Measurements from ENCODE around the gene EXOSC9.

EXOSC9 gene

GRCh38 chr4:121789455-121789854 is 11.7 kb upstream of the EXOSC9 start:
- DNase-seq, result no peak

- no peak for DNase-seq
Measured at GRCh38 chr4:121789960-121790829, 10.9 kb upstream of the EXOSC9 start.

- no peak for DNase-seq
Measured at GRCh38 chr4:121790976-121791375, 10.1 kb upstream of the EXOSC9 start.

GRCh38 chr4:121791481-121791880 is 9.6 kb upstream of the EXOSC9 start:
- DNase-seq, result no peak

- no peak for DNase-seq
Measured at GRCh38 chr4:121792966-121793365, 8.2 kb upstream of the EXOSC9 start.

- DNase-seq, result no peak
Measured at GRCh38 chr4:121794505-121795188, 6.5 kb upstream of the EXOSC9 start.

- DNase-seq, result no peak
Measured at GRCh38 chr4:121796283-121796682, 4.8 kb upstream of the EXOSC9 start.

GRCh38 chr4:121799208-121799823 is 1.8 kb upstream of the EXOSC9 start:
- DNase-seq, result no peak

- no peak for DNase-seq
Measured at GRCh38 chr4:121799867-121800501, 1.1 kb upstream of the EXOSC9 start.

- no peak for DNase-seq
Measured at GRCh38 chr4:121800638-121800960, 524 bp upstream of the EXOSC9 start.

GRCh38 chr4:121801715-121802075 is 572 bp downstream of the EXOSC9 start:
- no peak for DNase-seq

- no peak for DNase-seq
Measured at GRCh38 chr4:121806411-121806810, 5.3 kb downstream of the EXOSC9 start.

- DNase-seq, result no peak
Measured at GRCh38 chr4:121811122-121811521, 10.0 kb downstream of the EXOSC9 start.

- no peak for DNase-seq
Measured at GRCh38 chr4:121814756-121815155, 13.6 kb downstream of the EXOSC9 start.

GRCh38 chr4:121817006-121817405 is 15.9 kb downstream of the EXOSC9 start:
- DNase-seq, result no peak

GRCh38 chr4:121817701-121818100 is 16.6 kb downstream of the EXOSC9 start:
- DNase-seq, result no peak

- DNase-seq, result no peak
Measured at GRCh38 chr4:121818215-121818614, 17.1 kb downstream of the EXOSC9 start.

- DNase-seq, result no peak
Measured at GRCh38 chr4:121819216-121819965, 18.3 kb downstream of the EXOSC9 start.

GRCh38 chr4:121822047-121822446 is 20.9 kb downstream of the EXOSC9 start:
- no peak for DNase-seq

GRCh38 chr4:121822796-121823504 is 21.8 kb downstream of the EXOSC9 start:
- no peak for DNase-seq

GRCh38 chr4:121823505-121824170 is 22.5 kb downstream of the EXOSC9 start, which contains the start of gene CCNA2:
Gene CCNA2 (minus strand): TSS chr4:121823883. CDS start chr4:121823628, 255 bp downstream.
- DNase-seq, result peak; percentile 54

GRCh38 chr4:121824171-121824527 is 23.0 kb downstream of the EXOSC9 start:
- no peak for DNase-seq
